Stimulated activated CD4-positive, alpha-beta T cell treated with anti-CD3 and anti-CD28 coated beads, Interleukin-4, amount 100 ng/mL, for 4 hours (primary cell): ENCODE results near the gene ADARB2.
"Not testable (repeated sequence)": the region's sequence is repeated elsewhere in the genome, so short reads cannot be mapped to it uniquely, and the experiment has no call there.

ENCODE experiments used
- DNase-seq, 2 experiments: peaks; one replicate each; pipeline ENCODE4 v3.0.0-alpha.2; 2020

Gene ADARB2

GRCh38 chr10:1634239-1634638, 103.1 kb downstream of the ADARB2 start:
- DNase-seq, result no peak

GRCh38 chr10:1633783-1634182, 103.5 kb downstream of the ADARB2 start:
- no peak for DNase-seq

- no peak for DNase-seq
Measured at GRCh38 chr10:1632596-1632995, 104.7 kb downstream of the ADARB2 start.

- DNase-seq, result no peak
Measured at GRCh38 chr10:1632141-1632540, 105.2 kb downstream of the ADARB2 start.

- DNase-seq, result no peak
Measured at GRCh38 chr10:1631282-1631681, 106.0 kb downstream of the ADARB2 start.

- DNase-seq, result no peak
Measured at GRCh38 chr10:1630304-1630703, 107.0 kb downstream of the ADARB2 start.

- no peak for DNase-seq
Measured at GRCh38 chr10:1629326-1630198, 107.8 kb downstream of the ADARB2 start.

- DNase-seq, result no peak
Measured at GRCh38 chr10:1628757-1629156, 108.6 kb downstream of the ADARB2 start.

- DNase-seq, result no peak
Measured at GRCh38 chr10:1627945-1628344, 109.4 kb downstream of the ADARB2 start.

GRCh38 chr10:1626835-1627234, 110.5 kb downstream of the ADARB2 start:
- no peak for DNase-seq

- DNase-seq, result no peak
Measured at GRCh38 chr10:1626410-1626809, 110.9 kb downstream of the ADARB2 start.

- no peak for DNase-seq
Measured at GRCh38 chr10:1625731-1626130, 111.6 kb downstream of the ADARB2 start.

- no peak for DNase-seq
Measured at GRCh38 chr10:1625079-1625478, 112.2 kb downstream of the ADARB2 start.

- DNase-seq, result no peak
Measured at GRCh38 chr10:1624240-1624639, 113.1 kb downstream of the ADARB2 start.

- no peak for DNase-seq
Measured at GRCh38 chr10:1620803-1621202, 116.5 kb downstream of the ADARB2 start.

- not testable (repeated sequence) for DNase-seq
Measured at GRCh38 chr10:1617376-1618317, 119.7 kb downstream of the ADARB2 start.

- DNase-seq, result not testable (repeated sequence)
Measured at GRCh38 chr10:1616701-1617100, 120.6 kb downstream of the ADARB2 start.

- no peak for DNase-seq
Measured at GRCh38 chr10:1615186-1615954, 122.0 kb downstream of the ADARB2 start.

- no peak for DNase-seq
Measured at GRCh38 chr10:1613511-1613910, 123.8 kb downstream of the ADARB2 start.

GRCh38 chr10:1612908-1613307, 124.4 kb downstream of the ADARB2 start:
- DNase-seq, result no peak

GRCh38 chr10:1611936-1612550, 125.3 kb downstream of the ADARB2 start:
- no peak for DNase-seq

- no peak for DNase-seq
Measured at GRCh38 chr10:1610986-1611770, 126.1 kb downstream of the ADARB2 start.
